Cardiac muscle cell (in vitro differentiated cells and primary cell): ENCODE data around the gene RFNG. TPM values are rescaled to one million over a fixed set of nuclear protein-coding genes. Genes with fewer than 3 reads are reported as not detected.

ENCODE experiments used
- DNase-seq, 2 donors: peaks; one replicate each; pipeline versions ENCODE4 v3.0.0 to v3.0.0-alpha.2; 2010 to 2017; ENCODE audit warnings: low read depth in 1 of 2, low spot score in 1 of 2
- H3K27ac ChIP-seq: fragments of 200-600 bp; sonication (generic); 2 replicates; pipeline ENCODE4 v1.5.1; 2016
- H3K27me3 ChIP-seq: fragments of 200-600 bp; sonication (generic); 2 replicates; pipeline ENCODE4 v1.6.0; 2016; ENCODE audit warnings: control low read depth
- H3K36me3 ChIP-seq: fragments of 200-600 bp; sonication (generic); 2 replicates; pipeline ENCODE4 v1.5.1; 2016; ENCODE audit warnings: control low read depth
- H3K4me1 ChIP-seq: fragments of 200-600 bp; sonication (generic); 2 replicates; pipeline ENCODE4 v1.8.1; 2017; ENCODE audit warnings: low read depth, mild to moderate bottlenecking, mixed run types
- H3K4me3 ChIP-seq: fragments of 200-600 bp; sonication (generic); 2 replicates; pipeline ENCODE4 v1.5.1; 2016; ENCODE audit warnings: mild to moderate bottlenecking
- H3K9me3 ChIP-seq: fragments of 200-600 bp; sonication (generic); 2 replicates; pipeline ENCODE4 v1.5.1; 2017; ENCODE audit warnings: low read depth, mild to moderate bottlenecking, control low read depth
- polyA plus RNA-seq: library from polyadenylated mRNA; unstranded; fragments of >200 nt; fragmentation: Nextera tagmentation; extraction: Ambion mirVana; gene quantifications from 2 replicates; pipeline ENCODE4 v1.2.1, GENCODE V29; 2016
- total RNA-seq: library from RNA; depleted of rRNA; stranded (reverse); fragments of >200 nt; gene quantifications from 2 replicates; pipeline ENCODE4 v1.2.3, GENCODE V29; 2016
- TF ChIP-seq, protein P1 (sequence below): IDR thresholded peaks from 2 replicates; pipeline ENCODE4 v1.5.1; 2012; ENCODE audit warnings: low read depth, mild to moderate bottlenecking, low read length

Gene RFNG, protein sequence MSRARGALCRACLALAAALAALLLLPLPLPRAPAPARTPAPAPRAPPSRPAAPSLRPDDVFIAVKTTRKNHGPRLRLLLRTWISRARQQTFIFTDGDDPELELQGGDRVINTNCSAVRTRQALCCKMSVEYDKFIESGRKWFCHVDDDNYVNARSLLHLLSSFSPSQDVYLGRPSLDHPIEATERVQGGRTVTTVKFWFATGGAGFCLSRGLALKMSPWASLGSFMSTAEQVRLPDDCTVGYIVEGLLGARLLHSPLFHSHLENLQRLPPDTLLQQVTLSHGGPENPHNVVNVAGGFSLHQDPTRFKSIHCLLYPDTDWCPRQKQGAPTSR
- 94.6 and 104 TPM in 2 replicates for total RNA-seq
- 91.0 and 98.3 TPM in 2 replicates for polyA plus RNA-seq

DNA sequence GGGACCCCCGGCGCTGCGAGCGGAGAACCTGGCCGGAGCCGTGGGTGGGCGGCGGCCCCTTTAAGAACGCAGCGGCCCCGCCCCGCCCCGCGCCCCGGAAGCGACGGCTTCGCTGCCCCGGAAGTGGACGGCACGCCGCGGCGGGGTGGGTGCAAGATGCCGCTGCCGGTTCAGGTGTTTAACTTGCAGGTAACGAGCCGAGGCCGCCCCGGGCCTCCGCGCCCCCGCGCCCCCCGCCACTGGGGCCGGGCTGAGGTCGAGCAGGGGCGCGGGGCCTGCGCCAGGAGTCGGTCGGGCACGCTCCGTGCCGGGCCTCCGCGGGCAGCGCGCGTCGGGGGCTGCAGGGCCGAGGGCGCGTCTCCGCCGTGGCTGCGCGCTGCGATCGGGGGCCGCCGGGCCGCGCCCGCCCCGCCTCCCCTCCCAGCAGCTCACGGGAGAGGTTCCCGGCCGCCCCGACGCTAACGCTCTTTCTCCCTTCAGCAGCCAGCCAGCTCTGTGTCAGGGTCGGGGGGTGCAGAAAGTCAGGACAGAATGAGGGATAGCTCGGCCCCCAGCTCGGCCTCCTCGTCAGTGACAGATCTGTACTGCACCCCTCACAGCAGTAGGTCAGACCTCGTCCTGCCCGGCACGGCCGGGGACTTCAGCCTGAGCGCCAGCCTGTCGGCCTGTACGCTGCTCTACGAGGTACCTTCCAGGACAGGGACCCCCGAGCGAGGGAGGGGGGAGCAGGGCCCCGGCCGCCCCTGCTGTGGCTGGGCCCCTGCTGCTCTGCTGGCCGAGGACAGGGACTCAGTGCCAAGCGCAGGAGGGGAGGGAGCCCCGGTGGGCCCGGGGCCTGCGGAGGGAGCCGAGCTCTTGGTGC, at the start of gene RFNG, which contains the start of gene GPS1:
TSS of gene RFNG (minus strand) at position 36 of the 862 bp plus-strand sequence. CDS start 45 bp downstream, outside the sequence.
TSS of gene GPS1 (plus strand) at position 123 of the 862 bp plus-strand sequence. CDS start at position 157, 34 bp downstream.
- Histone ChIP-seq H3K4me1 (peaks cover 4% of the 10 kb centered on the region), H3K4me3 (peak within 1 kb of the TSS; percentile 90), H3K36me3 (peaks cover 15% of the 10 kb centered on the region), H3K9me3 (no peaks in the 10 kb centered on the region), H3K27ac (peak within 1 kb of the TSS; percentile 38), H3K27me3 (no peaks in the 10 kb centered on the region)
- TF ChIP-seq, protein P1, sequence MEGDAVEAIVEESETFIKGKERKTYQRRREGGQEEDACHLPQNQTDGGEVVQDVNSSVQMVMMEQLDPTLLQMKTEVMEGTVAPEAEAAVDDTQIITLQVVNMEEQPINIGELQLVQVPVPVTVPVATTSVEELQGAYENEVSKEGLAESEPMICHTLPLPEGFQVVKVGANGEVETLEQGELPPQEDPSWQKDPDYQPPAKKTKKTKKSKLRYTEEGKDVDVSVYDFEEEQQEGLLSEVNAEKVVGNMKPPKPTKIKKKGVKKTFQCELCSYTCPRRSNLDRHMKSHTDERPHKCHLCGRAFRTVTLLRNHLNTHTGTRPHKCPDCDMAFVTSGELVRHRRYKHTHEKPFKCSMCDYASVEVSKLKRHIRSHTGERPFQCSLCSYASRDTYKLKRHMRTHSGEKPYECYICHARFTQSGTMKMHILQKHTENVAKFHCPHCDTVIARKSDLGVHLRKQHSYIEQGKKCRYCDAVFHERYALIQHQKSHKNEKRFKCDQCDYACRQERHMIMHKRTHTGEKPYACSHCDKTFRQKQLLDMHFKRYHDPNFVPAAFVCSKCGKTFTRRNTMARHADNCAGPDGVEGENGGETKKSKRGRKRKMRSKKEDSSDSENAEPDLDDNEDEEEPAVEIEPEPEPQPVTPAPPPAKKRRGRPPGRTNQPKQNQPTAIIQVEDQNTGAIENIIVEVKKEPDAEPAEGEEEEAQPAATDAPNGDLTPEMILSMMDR: no peak
- peak; percentile 63 to 88 for DNase-seq

DNA sequence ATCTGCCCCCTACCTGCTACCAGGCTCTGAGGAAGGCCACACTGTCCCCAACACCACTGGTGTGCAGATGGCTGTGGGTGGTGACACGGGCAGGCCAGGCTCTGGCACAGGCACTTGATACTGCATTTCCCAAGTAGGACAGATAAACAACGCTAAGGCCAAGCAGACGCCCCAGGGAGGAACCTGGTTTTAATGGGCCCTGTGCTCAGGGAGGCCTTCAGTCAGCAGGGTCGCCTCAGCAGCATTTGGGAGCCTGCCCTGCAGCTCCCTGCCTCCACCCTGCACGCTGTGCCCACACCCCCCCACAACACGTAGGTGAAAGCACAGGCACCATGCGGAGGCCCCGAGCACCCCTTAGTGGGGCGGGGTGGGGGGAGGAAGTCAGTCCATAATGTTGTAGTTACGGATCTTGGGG, 49.7 kb upstream of the RFNG start:
- Histone ChIP-seq H3K4me3 (no peak overlapping the region), H3K9me3 (no peaks in the 10 kb centered on the region), H3K27ac (peak overlapping the region; percentile 17), H3K4me1 (peaks cover 27% of the 10 kb centered on the region), H3K36me3 (no peaks in the 10 kb centered on the region), H3K27me3 (no peaks in the 10 kb centered on the region)
- no peak for DNase-seq
- TF ChIP-seq, protein P1: no peak

DNA sequence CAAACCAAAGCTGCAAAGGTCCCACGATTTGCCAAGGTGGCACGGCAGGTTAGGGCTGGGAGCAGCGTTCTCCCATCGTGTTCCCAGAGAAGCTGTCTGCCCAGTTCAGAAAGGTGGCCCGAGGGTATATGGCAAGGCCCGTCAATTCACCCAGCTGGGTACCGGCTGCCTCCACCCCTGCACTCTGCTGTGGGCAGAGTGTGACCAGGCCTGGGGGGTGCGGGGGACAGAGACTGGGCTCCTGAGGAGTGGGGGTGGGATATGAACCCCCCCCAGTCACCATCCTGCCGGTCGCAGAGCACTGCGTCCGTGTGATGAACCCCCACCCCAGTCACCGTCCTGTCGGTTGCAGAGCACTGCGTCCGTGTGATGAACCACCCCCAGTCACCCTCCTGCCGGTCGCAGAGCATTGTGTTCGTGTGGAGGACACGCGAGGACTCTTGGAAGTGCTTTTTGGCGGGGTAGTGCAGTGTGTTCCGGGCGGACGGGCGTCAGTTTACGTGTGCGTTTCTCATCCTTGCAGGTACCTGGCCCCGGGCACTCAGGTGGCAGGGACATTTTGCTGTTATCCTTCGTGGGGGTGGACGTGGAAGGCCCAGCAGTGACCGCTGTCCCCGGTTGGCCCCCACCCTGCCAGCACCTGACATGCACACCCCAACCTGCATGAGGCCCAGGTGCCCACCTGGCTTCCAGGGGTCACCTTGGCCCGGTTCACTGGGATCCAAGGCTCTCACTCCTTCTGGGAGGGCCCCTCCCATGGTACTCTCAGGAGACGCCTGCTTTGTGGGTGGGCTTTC, 49.1 kb upstream of the RFNG start:
- no peak for DNase-seq
- TF ChIP-seq, protein P1: no peak
- Histone ChIP-seq H3K36me3 (no peaks in the 10 kb centered on the region), H3K4me1 (peaks cover 25% of the 10 kb centered on the region), H3K4me3 (no peak overlapping the region), H3K27me3 (no peaks in the 10 kb centered on the region), H3K9me3 (no peaks in the 10 kb centered on the region), H3K27ac (peak overlapping the region; percentile 17)

DNA sequence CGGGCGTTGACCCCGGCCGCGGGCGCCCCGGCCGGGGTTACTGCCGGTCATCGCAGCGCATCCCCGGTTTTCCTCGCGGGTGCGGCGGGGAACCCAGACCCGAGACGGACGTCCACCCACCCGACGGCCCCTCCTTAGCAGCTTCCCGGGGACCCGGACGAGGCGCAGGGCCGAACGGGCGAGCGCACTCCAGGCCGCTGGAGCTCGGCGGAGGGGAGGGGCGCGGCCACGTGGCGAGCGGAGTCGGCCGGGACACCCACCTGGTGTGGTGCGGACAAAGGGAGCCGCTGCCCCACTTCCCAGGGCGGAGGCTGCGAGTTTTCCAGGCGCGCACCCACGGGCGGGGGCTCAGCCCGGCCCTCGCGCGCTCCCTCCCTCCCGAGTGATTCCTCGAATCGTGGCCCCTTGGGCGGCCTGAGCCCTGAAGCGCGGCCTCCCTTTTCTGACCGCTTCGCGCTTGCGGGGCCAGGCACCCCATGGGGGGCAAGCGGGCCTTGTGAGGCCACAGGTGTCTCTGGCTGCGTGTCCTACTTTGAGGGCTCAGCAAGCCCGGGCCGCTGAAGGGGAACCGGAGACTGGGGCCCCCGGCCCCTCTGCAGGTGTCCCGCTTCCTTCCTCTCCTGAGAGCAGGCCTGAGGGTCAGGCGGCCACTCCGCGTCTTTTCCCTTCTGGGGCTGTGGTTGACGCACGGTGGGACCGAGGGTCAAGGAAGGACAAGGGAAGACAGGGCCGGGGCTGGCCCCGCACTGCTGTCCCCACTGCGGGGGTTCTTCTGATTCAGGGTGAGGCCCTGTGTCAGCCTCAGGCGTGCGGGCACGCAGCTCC, 47.5 kb upstream of the RFNG start:
- TF ChIP-seq, protein P1: no peak
- Histone ChIP-seq H3K27me3 (no peaks in the 10 kb centered on the region), H3K4me3 (peak overlapping the region; percentile 46), H3K27ac (peak overlapping the region; percentile 98), H3K9me3 (no peaks in the 10 kb centered on the region), H3K36me3 (peaks cover 9% of the 10 kb centered on the region), H3K4me1 (peaks cover 20% of the 10 kb centered on the region)
- DNase-seq: no peak
